HG02610 (cell line): ENCODE results near the gene ANTKMT.

Experiments
- ATAC-seq: cut with Tn5 transposase; IDR thresholded peaks from one replicate; pipeline ENCODE4 v1.9.1; 2021; ENCODE audit warnings: mild to moderate bottlenecking, moderate library complexity; ENCODE audit not compliant: unreplicated experiment

The ANTKMT gene

DNA sequence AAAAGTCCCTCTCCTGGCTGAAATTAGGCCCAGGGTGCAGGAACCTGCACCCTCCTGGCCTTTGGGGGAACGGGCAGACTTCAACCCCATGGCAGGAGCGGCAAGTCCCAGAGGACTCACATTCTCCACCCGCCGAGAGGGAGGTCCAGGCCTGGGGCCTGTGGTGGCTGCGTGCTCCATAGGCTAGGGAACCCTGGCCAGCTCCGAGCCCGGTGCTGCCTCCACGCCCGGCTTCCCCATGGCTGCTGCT lies 5.2 kb downstream of the ANTKMT start:
- no peak for ATAC-seq

- no peak for ATAC-seq
Observed at GRCh38 chr16:726438-727290, 5.7 kb downstream of the ANTKMT start, which contains the start of the genes CCDC78 and HAGHL. Gene CCDC78 (minus strand): TSS chr16:726443. CDS start chr16:726367, 76 bp downstream. Gene HAGHL (plus strand): TSS chr16:727106. CDS start chr16:727510, 404 bp downstream.

DNA sequence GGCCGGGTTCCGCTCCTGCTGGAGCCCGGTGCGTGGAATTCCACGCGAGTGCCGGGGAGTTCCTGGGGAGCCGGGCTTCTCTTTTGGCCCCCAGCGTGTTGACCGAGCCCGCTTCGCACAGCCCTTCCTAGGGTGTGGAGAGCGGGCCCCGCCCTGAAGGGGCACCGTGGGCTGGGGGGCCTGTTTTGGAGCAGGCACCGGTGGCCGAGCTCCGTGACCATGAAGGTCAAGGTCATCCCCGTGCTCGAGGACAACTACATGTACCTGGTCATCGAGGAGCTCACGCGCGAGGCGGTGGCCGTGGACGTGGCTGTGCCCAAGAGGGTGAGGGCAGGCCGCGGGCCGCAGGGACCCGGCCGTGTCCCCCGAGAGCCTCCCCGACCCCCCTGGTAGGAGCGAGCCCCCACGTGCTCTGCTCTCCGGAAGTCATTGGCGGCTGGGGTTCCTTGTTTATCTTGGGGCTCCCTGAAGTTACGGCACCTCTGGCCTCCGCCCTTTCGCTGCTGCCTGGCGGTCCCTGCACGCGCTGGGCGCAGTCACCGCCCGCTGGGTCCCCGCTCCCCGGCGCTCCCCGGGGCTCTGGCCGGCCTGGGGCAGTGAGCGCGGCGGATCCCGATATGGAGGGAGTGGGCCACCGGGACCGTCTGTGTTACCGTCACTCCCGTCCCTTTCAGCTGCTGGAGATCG lies 6.5 kb downstream of the ANTKMT start:
- ATAC-seq: no peak

DNA sequence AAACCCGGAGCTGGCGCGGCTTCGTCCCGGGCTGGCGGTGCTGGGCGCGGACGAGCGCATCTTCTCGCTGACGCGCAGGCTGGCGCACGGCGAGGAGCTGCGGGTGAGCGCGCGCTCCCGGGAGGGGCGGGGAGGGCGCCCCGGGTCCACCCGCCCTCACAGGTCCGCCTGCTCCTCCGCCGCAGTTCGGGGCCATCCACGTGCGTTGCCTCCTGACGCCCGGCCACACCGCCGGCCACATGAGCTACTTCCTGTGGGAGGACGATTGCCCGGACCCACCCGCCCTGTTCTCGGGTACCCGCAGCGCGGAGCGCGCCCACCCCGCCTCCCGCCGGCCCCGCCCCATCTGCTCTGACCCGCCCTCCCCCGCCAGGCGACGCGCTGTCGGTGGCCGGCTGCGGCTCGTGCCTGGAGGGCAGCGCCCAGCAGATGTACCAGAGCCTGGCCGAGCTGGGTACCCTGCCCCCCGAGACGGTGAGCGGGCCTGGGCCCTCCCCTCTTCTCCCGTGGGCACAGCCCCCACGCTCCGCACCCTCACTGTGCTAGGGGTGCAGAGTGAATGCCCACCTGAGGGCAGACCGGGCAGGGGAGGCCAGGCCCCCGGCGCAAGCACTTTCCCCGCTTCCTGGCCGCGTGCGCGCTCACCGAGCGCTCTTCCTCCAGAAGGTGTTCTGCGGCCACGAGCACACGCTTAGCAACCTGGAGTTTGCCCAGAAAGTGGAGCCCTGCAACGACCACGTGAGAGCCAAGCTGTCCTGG lies 7.4 kb downstream of the ANTKMT start:
- no peak for ATAC-seq

DNA sequence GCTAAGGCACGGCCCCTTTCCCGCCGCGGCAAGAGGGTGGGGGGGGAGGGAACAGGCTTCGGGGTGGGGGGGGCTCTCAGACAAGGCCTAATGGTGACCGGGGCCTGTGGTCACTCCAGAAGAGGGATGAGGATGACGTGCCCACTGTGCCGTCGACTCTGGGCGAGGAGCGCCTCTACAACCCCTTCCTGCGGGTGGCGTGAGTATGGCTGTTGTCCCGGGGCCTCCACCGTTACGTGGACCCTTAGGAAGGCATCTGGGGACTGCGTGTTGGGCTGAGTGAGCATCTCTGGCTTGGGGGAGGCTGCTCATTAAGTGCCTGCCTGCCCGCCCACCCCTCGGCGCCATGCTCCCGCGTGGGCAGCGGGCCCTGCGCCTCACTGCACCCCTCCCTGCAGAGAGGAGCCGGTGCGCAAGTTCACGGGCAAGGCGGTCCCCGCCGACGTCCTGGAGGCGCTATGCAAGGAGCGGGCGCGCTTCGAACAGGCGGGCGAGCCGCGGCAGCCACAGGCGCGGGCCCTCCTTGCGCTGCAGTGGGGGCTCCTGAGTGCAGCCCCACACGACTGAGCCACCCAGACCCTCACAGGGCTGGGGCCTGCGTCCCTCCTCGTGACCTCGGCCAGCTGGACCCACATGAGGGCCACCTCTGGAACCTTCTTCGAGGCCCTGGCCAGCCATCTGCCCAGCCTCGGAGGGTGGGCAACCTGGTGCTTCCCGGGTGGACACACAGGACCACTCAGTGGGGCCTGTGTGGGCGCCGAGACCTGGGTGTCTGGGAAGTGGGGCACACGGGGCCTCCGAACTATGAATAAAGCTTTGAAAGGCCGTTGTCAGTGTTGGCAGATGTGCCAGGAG lies 8.2 kb downstream of the ANTKMT start:
- no peak for ATAC-seq

GRCh38 chr16:729768-730665 lies 9.1 kb downstream of the ANTKMT start:
- ATAC-seq: no peak

DNA sequence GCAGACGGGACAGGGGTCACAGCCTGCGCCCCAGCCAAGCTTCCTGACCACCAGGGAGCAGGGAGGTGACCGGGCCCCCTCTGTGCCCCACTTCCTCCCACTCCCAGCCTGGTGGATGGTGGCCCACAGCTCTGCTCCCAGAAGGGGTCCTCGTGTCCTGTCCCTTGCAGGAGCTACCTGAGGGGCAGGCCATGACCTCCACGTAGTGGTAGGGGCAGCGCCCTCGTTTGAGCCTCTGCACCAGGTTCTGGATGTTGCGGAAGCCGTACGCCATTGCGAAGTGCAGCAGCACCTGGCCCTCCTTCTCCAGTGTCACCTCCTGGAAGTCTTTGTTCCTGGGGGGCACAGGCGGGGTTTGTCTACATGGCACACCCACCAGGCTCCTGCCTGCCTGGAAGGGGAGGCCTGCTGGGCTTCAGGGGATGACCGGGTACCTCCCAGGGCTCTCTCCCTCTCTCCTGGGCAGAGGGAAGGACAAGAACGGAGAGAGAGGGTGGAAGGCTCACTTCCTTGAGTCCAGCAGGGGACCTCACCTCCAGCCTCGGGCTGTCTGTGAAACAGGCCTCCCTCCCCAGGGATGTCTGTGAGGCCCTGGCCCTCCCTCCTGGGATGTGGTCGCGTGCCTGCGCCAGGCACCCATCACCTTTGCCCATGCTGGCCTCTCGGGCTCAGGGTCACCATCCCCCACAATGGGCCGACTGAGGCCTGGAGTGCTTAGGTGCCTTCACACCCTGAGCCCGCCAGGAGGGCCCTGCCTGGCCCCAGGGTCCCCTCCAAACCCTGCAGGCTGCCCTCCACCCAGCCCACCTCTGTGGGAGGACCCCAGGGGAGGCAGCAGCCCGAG lies 9.9 kb downstream of the ANTKMT start:
- no peak for ATAC-seq

- ATAC-seq: no peak
Observed at GRCh38 chr16:732332-732731, 11.4 kb downstream of the ANTKMT start.

- ATAC-seq: no peak
Observed at GRCh38 chr16:732936-733335, 12.0 kb downstream of the ANTKMT start.

DNA sequence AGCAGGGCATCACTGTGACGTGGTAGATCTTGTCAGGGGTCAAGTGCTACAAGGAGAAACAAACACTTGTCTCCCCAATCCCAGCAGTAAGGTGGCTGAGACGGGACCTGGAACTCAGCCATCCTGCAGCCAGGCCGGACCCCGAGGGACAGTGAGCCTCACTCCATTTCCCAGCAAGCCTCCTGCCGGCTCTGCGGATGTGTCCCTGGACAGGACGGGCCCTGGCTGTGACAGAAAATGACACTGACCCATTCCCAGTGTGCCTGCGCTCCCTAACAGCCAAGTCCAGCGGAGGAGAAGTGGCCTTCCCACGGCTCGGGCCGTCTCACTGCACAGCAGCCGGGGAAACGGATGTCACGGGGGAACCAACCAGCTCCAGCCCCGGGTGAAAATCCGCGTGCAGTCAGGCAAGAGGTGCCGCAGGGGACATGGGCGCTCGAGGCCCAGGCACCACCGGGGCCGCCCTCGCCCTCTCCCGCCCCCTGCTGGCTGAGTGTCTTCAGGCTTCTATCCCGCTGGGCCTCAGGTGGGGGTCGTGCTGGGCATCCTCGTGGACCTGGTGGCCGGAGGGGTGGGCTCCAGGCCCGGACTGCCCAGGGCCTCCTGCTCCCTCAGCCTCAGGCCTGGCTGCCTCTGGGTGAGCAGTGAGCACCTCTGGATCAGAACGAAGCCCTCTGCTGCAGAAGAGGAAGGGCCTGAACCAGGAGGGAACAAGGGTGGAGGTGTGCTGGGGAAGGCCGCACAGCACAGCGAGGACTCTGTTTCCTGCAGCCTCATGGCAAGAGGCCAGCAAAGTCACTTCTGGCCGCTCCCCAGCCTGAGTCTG lies 12.6 kb downstream of the ANTKMT start:
- ATAC-seq: no peak

GRCh38 chr16:734208-734980 lies 13.4 kb downstream of the ANTKMT start:
- ATAC-seq: no peak

GRCh38 chr16:734981-735881 lies 14.3 kb downstream of the ANTKMT start:
- no peak for ATAC-seq

DNA sequence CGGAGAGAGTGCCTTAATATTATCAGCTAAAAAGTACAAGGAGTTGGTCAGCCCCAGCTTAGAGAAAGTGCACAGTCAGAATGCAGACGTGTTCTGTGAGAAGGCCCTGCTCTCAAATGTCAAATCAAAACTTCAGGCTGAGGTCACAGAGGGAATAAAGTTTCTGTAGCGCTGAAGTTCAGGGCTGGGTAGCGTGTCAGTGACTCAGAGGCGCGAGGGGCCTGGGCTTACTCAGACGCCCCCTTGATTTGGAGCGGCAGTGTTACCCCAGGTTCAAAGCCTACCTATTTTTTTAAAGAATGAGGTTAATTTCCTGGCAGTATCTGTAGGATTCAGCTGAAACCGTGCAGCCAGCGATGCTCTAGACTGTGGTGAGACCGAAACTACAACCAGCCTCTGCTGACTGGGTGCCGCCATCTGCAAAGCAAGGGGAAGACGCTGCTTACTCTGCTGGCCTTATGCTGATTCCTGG lies 15.1 kb downstream of the ANTKMT start:
- ATAC-seq: no peak

- ATAC-seq: no peak
Observed at GRCh38 chr16:736936-737481, 16.1 kb downstream of the ANTKMT start.

- ATAC-seq: no peak
Observed at GRCh38 chr16:739560-740458, 18.9 kb downstream of the ANTKMT start.
